Coronary artery (tissue), 2 donors: ENCODE measurements around the gene PSMA1.
"Not testable (repeated sequence)": the region's sequence is repeated elsewhere in the genome, so short reads cannot be mapped to it uniquely, and the experiment has no call there.

ENCODE experiments used
- DNase-seq: peaks from one replicate; pipeline ENCODE4 v3.0.0-alpha.2; 2017; ENCODE audit warnings: low spot score
- H3K27ac ChIP-seq, 2 donors: fragments of 200-600 bp; sonication (generic); one replicate each; pipeline ENCODE4 v1.5.1; 2016 to 2019
- H3K4me3 ChIP-seq: fragments of 200-600 bp; sonication (generic); 2 replicates; pipeline ENCODE4 v1.5.1; 2016; ENCODE audit warnings: mild to moderate bottlenecking, moderate library complexity
- TF ChIP-seq, protein P1 (sequence below): fragments of 200-600 bp; sonication (generic); IDR thresholded peaks from one replicate; pipeline ENCODE4 v1.5.1; 2019; ENCODE audit warnings: antibody characterized with exemption

PSMA1 gene

GRCh38 chr11:14542324-14542723 lies 22.1 kb upstream of the PSMA1 start:
- TF ChIP-seq, protein P1, sequence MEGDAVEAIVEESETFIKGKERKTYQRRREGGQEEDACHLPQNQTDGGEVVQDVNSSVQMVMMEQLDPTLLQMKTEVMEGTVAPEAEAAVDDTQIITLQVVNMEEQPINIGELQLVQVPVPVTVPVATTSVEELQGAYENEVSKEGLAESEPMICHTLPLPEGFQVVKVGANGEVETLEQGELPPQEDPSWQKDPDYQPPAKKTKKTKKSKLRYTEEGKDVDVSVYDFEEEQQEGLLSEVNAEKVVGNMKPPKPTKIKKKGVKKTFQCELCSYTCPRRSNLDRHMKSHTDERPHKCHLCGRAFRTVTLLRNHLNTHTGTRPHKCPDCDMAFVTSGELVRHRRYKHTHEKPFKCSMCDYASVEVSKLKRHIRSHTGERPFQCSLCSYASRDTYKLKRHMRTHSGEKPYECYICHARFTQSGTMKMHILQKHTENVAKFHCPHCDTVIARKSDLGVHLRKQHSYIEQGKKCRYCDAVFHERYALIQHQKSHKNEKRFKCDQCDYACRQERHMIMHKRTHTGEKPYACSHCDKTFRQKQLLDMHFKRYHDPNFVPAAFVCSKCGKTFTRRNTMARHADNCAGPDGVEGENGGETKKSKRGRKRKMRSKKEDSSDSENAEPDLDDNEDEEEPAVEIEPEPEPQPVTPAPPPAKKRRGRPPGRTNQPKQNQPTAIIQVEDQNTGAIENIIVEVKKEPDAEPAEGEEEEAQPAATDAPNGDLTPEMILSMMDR = no peak
- no peak overlapping the region for H3K27ac ChIP-seq

GRCh38 chr11:14541192-14541947 lies 21.2 kb upstream of the PSMA1 start:
- Histone ChIP-seq H3K27ac (peak overlapping the region in 1 of 2 donors; percentile 57), H3K4me3 (peak overlapping the region; percentile 25)
- no peak for DNase-seq
- TF ChIP-seq, protein P1 = no peak

More at GRCh38 chr11:14542324-14542723, 22.1 kb upstream of the PSMA1 start:
- no peak for DNase-seq
- no peak overlapping the region for H3K4me3 ChIP-seq

- Histone ChIP-seq H3K27ac (no peak overlapping the region), H3K4me3 (no peak overlapping the region)
- DNase-seq = no peak
- TF ChIP-seq, protein P1 = no peak
Measured at GRCh38 chr11:14539982-14540421, 19.8 kb upstream of the PSMA1 start.

- no peak overlapping the region for H3K4me3 ChIP-seq
- no peak overlapping the region for H3K27ac ChIP-seq
- TF ChIP-seq, protein P1 = no peak
- DNase-seq = no peak
Measured at GRCh38 chr11:14538926-14539554, 18.9 kb upstream of the PSMA1 start.

- Histone ChIP-seq H3K4me3 (no peak overlapping the region), H3K27ac (no peak overlapping the region)
- TF ChIP-seq, protein P1 = no peak
- DNase-seq = no peak
Measured at GRCh38 chr11:14538271-14538925, 18.2 kb upstream of the PSMA1 start.

GRCh38 chr11:14537134-14537599 lies 17.0 kb upstream of the PSMA1 start:
- Histone ChIP-seq H3K4me3 (no peak overlapping the region), H3K27ac (no peak overlapping the region)
- DNase-seq = no peak
- TF ChIP-seq, protein P1 = peak; percentile 27

DNA sequence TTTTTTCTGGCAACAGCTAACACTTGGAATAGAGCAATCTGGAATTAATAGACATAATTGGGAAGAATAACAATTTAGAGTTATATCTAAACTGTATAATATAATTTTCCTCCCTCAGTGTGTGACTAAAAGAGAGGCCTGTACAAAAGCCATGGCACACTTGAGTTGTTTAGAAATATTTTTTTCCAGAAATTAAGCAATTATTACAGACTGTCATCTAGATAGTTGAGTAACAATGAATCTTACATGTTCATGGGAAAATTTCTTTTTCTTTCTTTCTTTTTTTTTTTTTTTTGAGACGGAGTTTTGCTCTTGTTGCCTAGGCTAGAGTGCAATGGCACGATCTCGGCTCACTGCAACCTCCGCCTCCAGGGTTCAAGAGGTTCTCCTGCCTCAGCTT lies 15.0 kb upstream of the PSMA1 start:
- not testable (repeated sequence) for H3K27ac ChIP-seq, DNase-seq, H3K4me3 ChIP-seq
